HAP-1 (cell line): ENCODE measurements around the gene CHST14.

Source experiments
- DNase-seq, 2 experiments: peaks; one replicate each; pipeline ENCODE4 v3.0.0-alpha.2; 2016 to 2020; ENCODE audit warnings: low spot score in 2 of 2
- H3K27me3 ChIP-seq: fragments of 250-450 bp; sonication (Bioruptor Pico); 2 replicates; pipeline ENCODE4 v1.5.1; 2020; ENCODE audit warnings: low read depth, mild to moderate bottlenecking, moderate library complexity
- H3K36me3 ChIP-seq: fragments of 250-450 bp; sonication (Bioruptor Pico); replicated peaks from 2 replicates; pipeline ENCODE4 v1.5.1; 2020; ENCODE audit warnings: mild to moderate bottlenecking
- H3K4me1 ChIP-seq: fragments of 250-450 bp; sonication (Bioruptor Pico); 2 replicates; pipeline ENCODE4 v1.5.1; 2020; ENCODE audit warnings: mild to moderate bottlenecking
- H3K4me3 ChIP-seq: fragments of 250-450 bp; sonication (Bioruptor Pico); 2 replicates; pipeline ENCODE4 v1.5.1; 2020; ENCODE audit warnings: mild to moderate bottlenecking, moderate library complexity
- H3K9me3 ChIP-seq: fragments of 250-450 bp; sonication (Bioruptor Pico); 2 replicates; pipeline ENCODE4 v1.5.1; 2020; ENCODE audit warnings: mild to moderate bottlenecking, moderate library complexity
- in situ Hi-C: fragments of 300-500 bp; cut with MboI; formaldehyde crosslinking; loops from 3 replicates; pipeline ENCODE4 v1.14.3; 2020; ENCODE audit warnings: low sequenced_read_pairs, inconsistent platforms, mixed read lengths

CHST14 gene

GRCh38 chr15:40500568-40501330 lies 30.0 kb downstream of the CHST14 start:
- Histone ChIP-seq H3K4me3 (no peak overlapping the region), H3K36me3 (no peaks in the 10 kb centered on the region), H3K9me3 (no peaks in the 10 kb centered on the region), H3K4me1 (peaks cover 15% of the 10 kb centered on the region), H3K27me3 (no peaks in the 10 kb centered on the region)
- in situ Hi-C loops: no loop called here
- peak in 1 of 2 experiments; percentile 35 for DNase-seq

- peaks cover 16% of the 10 kb centered on the region for H3K4me1 ChIP-seq
- in situ Hi-C loops: no loop called here
- no peaks in the 10 kb centered on the region for H3K9me3 ChIP-seq
- H3K27me3 ChIP-seq: no peaks in the 10 kb centered on the region
- H3K36me3 ChIP-seq: no peaks in the 10 kb centered on the region
- DNase-seq: peak; percentile 10 to 30
- H3K4me3 ChIP-seq: no peak overlapping the region
These were observed 30.7 kb downstream of the CHST14 start for GRCh38 chr15:40501487-40501886.

GRCh38 chr15:40506964-40507571 lies 36.3 kb downstream of the CHST14 start:
- peaks cover 5% of the 10 kb centered on the region for H3K4me1 ChIP-seq
- no peaks in the 10 kb centered on the region for H3K36me3 ChIP-seq
- in situ Hi-C loops: no loop called here
- no peak overlapping the region; the same call in 1 of the 2 replicates for H3K4me3 ChIP-seq
- no peaks in the 10 kb centered on the region for H3K9me3 ChIP-seq
- DNase-seq: peak; percentile 83 to 93
- no peaks in the 10 kb centered on the region for H3K27me3 ChIP-seq

GRCh38 chr15:40508216-40508615 lies 37.4 kb downstream of the CHST14 start:
- DNase-seq: no peak
- Histone ChIP-seq H3K9me3 (no peaks in the 10 kb centered on the region), H3K36me3 (no peaks in the 10 kb centered on the region), H3K4me1 (peaks cover 5% of the 10 kb centered on the region), H3K4me3 (no peak overlapping the region), H3K27me3 (no peaks in the 10 kb centered on the region)
- in situ Hi-C loops: no loop called here

GRCh38 chr15:40510201-40510600 lies 39.4 kb downstream of the CHST14 start:
- Histone ChIP-seq H3K36me3 (no peaks in the 10 kb centered on the region), H3K4me1 (peaks cover 5% of the 10 kb centered on the region), H3K9me3 (no peaks in the 10 kb centered on the region), H3K27me3 (no peaks in the 10 kb centered on the region), H3K4me3 (no peak overlapping the region)
- in situ Hi-C loops: no loop called here
- DNase-seq: no peak

GRCh38 chr15:40511093-40511471 lies 40.3 kb downstream of the CHST14 start:
- DNase-seq: no peak
- no peaks in the 10 kb centered on the region for H3K9me3 ChIP-seq
- no peaks in the 10 kb centered on the region for H3K36me3 ChIP-seq
- in situ Hi-C loops: no loop called here
- no peak overlapping the region for H3K4me3 ChIP-seq
- H3K27me3 ChIP-seq: no peaks in the 10 kb centered on the region
- peaks cover 5% of the 10 kb centered on the region for H3K4me1 ChIP-seq

- no peak for DNase-seq
- in situ Hi-C loops: no loop called here
- H3K36me3 ChIP-seq: no peaks in the 10 kb centered on the region
These were observed 40.8 kb downstream of the CHST14 start for GRCh38 chr15:40511472-40512133.

GRCh38 chr15:40512440-40512839 lies 41.7 kb downstream of the CHST14 start:
- in situ Hi-C loops: no loop called here
- no peaks in the 10 kb centered on the region for H3K36me3 ChIP-seq
- H3K9me3 ChIP-seq: no peaks in the 10 kb centered on the region
- H3K4me1 ChIP-seq: no peaks in the 10 kb centered on the region; the same call in 1 of the 2 replicates
- no peaks in the 10 kb centered on the region for H3K27me3 ChIP-seq
- H3K4me3 ChIP-seq: no peak overlapping the region
- no peak for DNase-seq

More at GRCh38 chr15:40511472-40512133, 40.8 kb downstream of the CHST14 start:
- Histone ChIP-seq H3K4me3 (no peak overlapping the region), H3K27me3 (no peaks in the 10 kb centered on the region), H3K4me1 (peaks cover 3% of the 10 kb centered on the region), H3K9me3 (no peaks in the 10 kb centered on the region)

GRCh38 chr15:40513609-40514008 lies 42.8 kb downstream of the CHST14 start:
- in situ Hi-C loops: no loop called here
- Histone ChIP-seq H3K4me3 (no peak overlapping the region), H3K4me1 (no peaks in the 10 kb centered on the region), H3K9me3 (no peaks in the 10 kb centered on the region), H3K27me3 (no peaks in the 10 kb centered on the region), H3K36me3 (no peaks in the 10 kb centered on the region)
- DNase-seq: no peak

- no peaks in the 10 kb centered on the region for H3K36me3 ChIP-seq
- in situ Hi-C loops: no loop called here
- no peak overlapping the region for H3K4me3 ChIP-seq
- H3K4me1 ChIP-seq: no peaks in the 10 kb centered on the region
- H3K27me3 ChIP-seq: 0 out of 2 replicates have a peak, but pooled peaks cover 2% of the 10 kb centered on the region
- no peak for DNase-seq
- H3K9me3 ChIP-seq: no peaks in the 10 kb centered on the region
These were observed 45.5 kb downstream of the CHST14 start for GRCh38 chr15:40516322-40516721.
